NK-92 treated with Interleukin-12 subunit alpha and Interleukin-12 subunit beta, amount 100 ng/mL, for 24 hours (cell line): ENCODE data around the gene APOL1.

Experiments used
- DNase-seq: peaks from one replicate; lab custom pipeline; 2025; lab: John Stamatoyannopoulos, UW

The APOL1 gene

GRCh38 chr22:36316419-36316818 is 63.5 kb downstream of the APOL1 start:
- no peak for DNase-seq
